Epithelial cell of esophagus (primary cell): ENCODE results near the gene EZH2.

Experiments
- DNase-seq: peaks from one replicate; pipeline ENCODE4 v3.0.0; 2010; ENCODE audit warnings: low read depth
- H3K4me3 ChIP-seq: 2 replicates; pipeline ENCODE4 v1.5.1; 2011; ENCODE audit warnings: mild to moderate bottlenecking, low read length, control low read depth
- TF ChIP-seq, protein P1 (sequence below): IDR thresholded peaks from 2 replicates; pipeline ENCODE4 v1.5.1; 2011; ENCODE audit warnings: low read depth, mild to moderate bottlenecking, low read length, control low read depth, inconsistent platforms; ENCODE audit not compliant: insufficient read depth; ENCODE audit errors: missing control alignments

EZH2 gene

DNA sequence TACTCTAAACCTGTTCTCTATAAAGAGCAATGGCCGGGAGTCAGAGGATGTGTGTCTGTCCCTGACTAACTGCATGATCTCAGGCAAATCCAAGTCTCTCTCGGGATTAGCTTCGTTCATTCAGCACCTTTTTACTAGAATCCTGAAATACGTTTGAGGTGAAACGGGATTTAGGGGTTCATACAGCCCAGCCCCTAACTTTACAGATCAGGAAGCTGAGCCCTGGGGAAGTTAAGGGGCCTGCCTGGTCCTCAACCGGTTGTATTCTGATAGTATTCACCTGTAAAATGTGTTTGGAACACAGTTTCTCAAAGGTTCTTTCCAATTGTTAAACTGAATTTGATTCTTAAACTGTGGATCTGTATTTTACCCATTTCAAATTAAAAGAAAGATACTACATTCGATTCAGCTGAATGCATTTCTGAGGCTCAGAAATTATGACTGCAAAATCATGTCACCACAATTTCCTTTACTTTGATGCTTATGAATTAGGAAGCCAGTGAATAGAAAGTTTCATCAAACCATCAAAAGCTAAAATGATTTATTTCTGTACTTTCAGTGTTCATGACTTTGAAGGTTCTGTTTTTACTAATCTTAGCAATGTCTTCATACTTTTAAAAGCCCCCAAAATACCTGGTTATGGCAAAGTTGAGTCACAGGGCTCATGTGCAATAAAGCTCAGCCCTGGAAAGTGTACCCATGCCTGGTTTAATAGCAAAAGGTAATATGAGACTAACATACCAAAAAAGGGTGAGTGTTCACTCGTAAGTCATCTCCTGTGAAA lies 28.9 kb upstream of the EZH2 start:
- TF ChIP-seq, protein P1, sequence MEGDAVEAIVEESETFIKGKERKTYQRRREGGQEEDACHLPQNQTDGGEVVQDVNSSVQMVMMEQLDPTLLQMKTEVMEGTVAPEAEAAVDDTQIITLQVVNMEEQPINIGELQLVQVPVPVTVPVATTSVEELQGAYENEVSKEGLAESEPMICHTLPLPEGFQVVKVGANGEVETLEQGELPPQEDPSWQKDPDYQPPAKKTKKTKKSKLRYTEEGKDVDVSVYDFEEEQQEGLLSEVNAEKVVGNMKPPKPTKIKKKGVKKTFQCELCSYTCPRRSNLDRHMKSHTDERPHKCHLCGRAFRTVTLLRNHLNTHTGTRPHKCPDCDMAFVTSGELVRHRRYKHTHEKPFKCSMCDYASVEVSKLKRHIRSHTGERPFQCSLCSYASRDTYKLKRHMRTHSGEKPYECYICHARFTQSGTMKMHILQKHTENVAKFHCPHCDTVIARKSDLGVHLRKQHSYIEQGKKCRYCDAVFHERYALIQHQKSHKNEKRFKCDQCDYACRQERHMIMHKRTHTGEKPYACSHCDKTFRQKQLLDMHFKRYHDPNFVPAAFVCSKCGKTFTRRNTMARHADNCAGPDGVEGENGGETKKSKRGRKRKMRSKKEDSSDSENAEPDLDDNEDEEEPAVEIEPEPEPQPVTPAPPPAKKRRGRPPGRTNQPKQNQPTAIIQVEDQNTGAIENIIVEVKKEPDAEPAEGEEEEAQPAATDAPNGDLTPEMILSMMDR, result no peak
- no peak for DNase-seq
- H3K4me3 ChIP-seq, result no peak overlapping the region

DNA sequence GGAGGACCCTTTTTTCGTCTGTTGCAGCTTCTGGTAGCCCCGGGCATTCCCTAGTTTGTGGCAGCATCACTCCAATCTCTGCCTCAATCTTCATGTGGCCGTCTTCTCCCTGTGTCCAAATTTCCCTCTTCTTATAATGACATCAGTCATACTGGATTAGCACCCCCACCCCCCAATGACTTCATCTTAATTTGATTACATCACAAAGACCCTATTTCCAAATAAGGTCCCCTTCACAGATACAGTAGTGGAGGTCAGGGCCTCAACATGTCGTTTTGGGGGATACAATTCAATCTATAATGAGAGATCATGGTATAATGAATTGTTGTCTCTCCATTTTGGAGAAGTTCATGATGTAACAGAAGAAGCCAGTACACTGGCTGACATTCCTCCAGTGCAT lies 28.1 kb upstream of the EZH2 start:
- DNase-seq, result no peak
- no peak overlapping the region for H3K4me3 ChIP-seq
- TF ChIP-seq, protein P1, result no peak

DNA sequence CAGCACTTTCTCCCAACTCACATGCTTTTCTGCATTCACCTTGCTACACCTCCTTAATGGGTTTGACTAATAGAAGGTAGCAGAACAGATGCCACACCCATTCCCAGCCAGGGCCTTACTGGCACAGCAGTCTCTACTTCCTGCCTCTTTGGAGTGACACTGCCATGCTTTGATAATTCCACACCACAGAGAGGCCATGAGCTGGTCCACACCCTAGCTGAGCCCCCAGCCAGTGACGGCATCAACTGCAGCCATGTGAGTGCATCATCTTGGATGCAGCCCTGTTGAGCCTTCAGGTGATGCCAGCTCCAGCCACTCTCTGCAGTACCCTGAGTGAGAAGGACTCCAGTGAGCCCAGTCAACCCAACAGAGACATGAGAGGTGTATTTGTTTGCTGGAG lies 27.5 kb upstream of the EZH2 start:
- peak; percentile 67 for DNase-seq
- TF ChIP-seq, protein P1, result no peak
- H3K4me3 ChIP-seq, result no peak overlapping the region

DNA sequence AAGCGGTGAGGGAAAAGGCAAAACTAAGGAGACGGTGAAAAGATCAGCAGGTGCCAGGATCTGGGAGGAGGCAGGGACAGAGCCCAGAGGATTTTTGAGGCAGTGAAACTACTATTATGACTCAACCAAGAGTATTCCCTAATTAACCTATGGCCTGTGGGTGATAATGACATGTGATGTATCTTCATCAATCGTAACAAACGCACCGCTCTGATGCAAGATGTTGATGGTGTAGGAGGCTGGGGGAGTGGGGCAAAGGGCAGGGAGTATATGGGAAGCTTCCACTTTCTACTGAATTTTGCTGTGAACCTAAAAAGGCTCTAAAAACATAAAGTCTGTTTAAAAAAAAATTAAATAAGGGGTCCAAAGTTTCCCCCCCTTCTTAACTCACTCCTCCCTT lies 25.5 kb upstream of the EZH2 start:
- DNase-seq, result no peak
- no peak overlapping the region for H3K4me3 ChIP-seq
- TF ChIP-seq, protein P1, result no peak

DNA sequence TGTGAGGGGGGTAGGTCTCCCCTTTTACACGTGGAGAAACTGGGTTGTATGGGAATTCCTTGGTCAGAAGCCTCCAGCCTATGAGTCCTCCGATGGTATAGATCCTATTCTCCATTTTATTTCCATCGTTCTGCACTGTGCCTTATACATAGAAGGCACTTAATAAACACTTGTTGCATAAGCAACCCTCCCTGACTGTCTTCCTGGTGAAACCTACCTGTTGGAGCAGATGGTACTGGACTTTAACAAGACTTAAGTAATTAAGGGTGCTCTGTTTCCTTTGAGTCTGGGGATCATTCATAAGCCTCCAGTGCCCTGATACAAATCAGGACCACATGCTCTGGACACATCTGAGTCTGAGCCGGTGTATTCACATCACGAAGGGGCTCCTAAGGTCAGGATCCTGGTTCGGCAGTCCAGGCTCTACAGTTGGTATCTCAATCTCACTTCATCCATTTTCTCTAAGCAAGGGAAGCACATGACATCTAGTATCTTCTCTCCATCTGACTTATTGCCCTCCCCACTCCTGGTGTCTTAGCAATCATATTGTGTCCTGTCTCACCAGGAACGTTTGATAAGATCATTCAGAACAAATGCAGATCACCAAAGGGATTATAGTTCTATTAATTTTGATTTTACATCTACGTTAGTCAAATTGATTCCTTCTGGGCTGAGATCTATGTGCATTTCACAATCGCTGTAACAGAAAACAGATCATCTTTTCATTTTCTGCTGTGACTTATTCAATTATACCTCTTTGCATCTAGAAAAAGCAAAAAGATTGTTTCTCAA lies 22.8 kb upstream of the EZH2 start:
- no peak overlapping the region for H3K4me3 ChIP-seq
- no peak for DNase-seq
- TF ChIP-seq, protein P1, result no peak

DNA sequence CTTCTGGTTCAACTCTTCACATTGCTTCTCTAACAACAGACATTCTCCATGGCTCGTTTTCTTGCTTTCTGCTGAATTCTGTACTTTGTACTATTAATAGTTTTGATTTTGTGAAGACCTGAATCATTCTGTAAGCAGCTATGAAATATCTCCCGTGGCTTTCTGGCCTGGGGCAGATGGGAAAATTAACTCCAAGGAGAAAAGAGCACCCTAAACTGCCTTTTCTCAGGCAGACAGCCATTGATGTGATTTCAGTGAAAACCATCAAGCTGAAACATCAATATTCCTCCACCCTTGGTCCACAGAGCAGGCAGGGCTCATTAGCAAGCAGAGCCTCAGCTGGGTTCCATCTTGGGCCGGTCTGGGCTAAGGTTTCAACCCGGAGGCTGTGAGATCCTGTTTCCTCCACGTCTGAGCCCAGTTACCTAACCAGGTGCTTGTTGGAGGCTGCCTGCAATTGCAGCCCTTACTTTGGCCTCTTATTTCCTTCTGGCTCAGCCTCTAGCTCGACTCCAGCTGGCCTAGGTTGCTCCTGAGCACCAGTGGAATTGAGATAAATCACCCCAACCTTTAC lies 21.1 kb upstream of the EZH2 start:
- no peak for DNase-seq
- no peak overlapping the region for H3K4me3 ChIP-seq
- TF ChIP-seq, protein P1, result no peak
